K562 (cell line): ENCODE data around the gene ZBTB9. TPM values are rescaled to one million over a fixed set of nuclear protein-coding genes. Genes with fewer than 3 reads are reported as not detected.

Experiments
- ATF7 ChIP-seq: fragments of 450-650 bp; IDR thresholded peaks from 2 replicates; pipeline ENCODE4 v1.7.1; 2014; ENCODE audit warnings: mild to moderate bottlenecking, moderate library complexity
- BCLAF1 ChIP-seq, 2 experiments: fragments of 450-650 bp in 1 of 2; IDR thresholded peaks; 2 replicates each; pipeline ENCODE4 v1.6.1; 2011 to 2017; ENCODE audit warnings: low read depth in 2 of 2, antibody characterized with exemption in 1 of 2, borderline replicate concordance in 1 of 2, low read length in 1 of 2, mild to moderate bottlenecking in 1 of 2, mixed read lengths in 1 of 2; ENCODE audit not compliant: control insufficient read depth in 1 of 2
- DEAF1 ChIP-seq: fragments of 450-650 bp; formaldehyde crosslinking; IDR thresholded peaks from 2 replicates; pipeline ENCODE4 v1.4.0; 2020; ENCODE audit warnings: mild to moderate bottlenecking, moderate library complexity
- HMBOX1 ChIP-seq: sonication (generic); IDR thresholded peaks from 2 replicates; pipeline ENCODE4 v1.6.1; 2016
- PCBP1 ChIP-seq: fragments of 200-400 bp; formaldehyde crosslinking; IDR thresholded peaks from 2 replicates; pipeline ENCODE4 v1.6.1; 2018; ENCODE audit warnings: mild to moderate bottlenecking, low read depth, low read length; ENCODE audit not compliant: poor library complexity, severe bottlenecking
- POLR2B ChIP-seq: fragments of 450-650 bp; IDR thresholded peaks from 2 replicates; pipeline ENCODE4 v1.6.1; 2018; ENCODE audit warnings: low read depth; ENCODE audit not compliant: partially characterized antibody
- POLR2H ChIP-seq: IDR thresholded peaks from 2 replicates; pipeline ENCODE4 v1.6.1; 2016; ENCODE audit warnings: missing genetic modification characterization, low read depth, mild to moderate bottlenecking, control low read depth, missing compliant biosample characterization, moderate library complexity
- RAD21 ChIP-seq, 2 experiments: fragments of 250-450 bp in 1 of 2; fragments of 450-650 bp in 1 of 2; sonication (Bioruptor Pico) in 1 of 2; formaldehyde crosslinking in 1 of 2; IDR thresholded peaks in 1 of 2; conservative IDR thresholded peaks in 1 of 2; 2 replicates each; pipeline versions ENCODE4 v1.4.0 to v1.8.0; 2020 to 2022; ENCODE audit warnings: mild to moderate bottlenecking in 2 of 2, moderate library complexity in 1 of 2
- RBM25 ChIP-seq: fragments of 200-400 bp; formaldehyde crosslinking; IDR thresholded peaks from 2 replicates; pipeline ENCODE4 v1.6.1; 2018; ENCODE audit warnings: low read length, low read depth, moderate library complexity; ENCODE audit not compliant: severe bottlenecking
- SMC3 ChIP-seq: conservative IDR thresholded peaks from 2 replicates; pipeline ENCODE4 v1.6.1; 2011; ENCODE audit warnings: low read depth, low read length, improper control_type of control experiment; ENCODE audit not compliant: insufficient read depth
- SREBF1 ChIP-seq: fragments of 150-350 bp; IDR thresholded peaks from 2 replicates; pipeline ENCODE4 v1.6.1; 2014; ENCODE audit warnings: antibody characterized with exemption, low read depth, low read length, borderline replicate concordance
- THRAP3 ChIP-seq: fragments of 450-650 bp; IDR thresholded peaks from 2 replicates; pipeline ENCODE4 v1.6.1; 2016; ENCODE audit warnings: mild to moderate bottlenecking, inconsistent platforms, borderline replicate concordance
- ZNF253 ChIP-seq: fragments of 250-450 bp; sonication (Bioruptor Pico); conservative IDR thresholded peaks from 2 replicates; pipeline ENCODE4 v1.6.1; 2021; ENCODE audit warnings: mild to moderate bottlenecking
- ZNF431 ChIP-seq: sonication (generic); formaldehyde crosslinking; IDR thresholded peaks from 2 replicates; pipeline ENCODE4 v1.8.0; 2022; ENCODE audit warnings: mild to moderate bottlenecking, missing genetic modification reagents
- polyA plus RNA-seq, 8 experiments: library from polyadenylated mRNA; depleted of rRNA in 4 of 8; stranded (reverse) in 5 of 8; unstranded in 3 of 8; fragments of >200 nt; fragmentation: Nextera tagmentation in 2 of 8; fragmentation: Illumina TruSeq in 1 of 8; extraction: Ambion mirVana in 2 of 8; extraction: Trizol in 1 of 8; gene quantifications; 2 replicates each; pipeline versions ENCODE4 v1.2.1 to v1.2.3, GENCODE V29; 2011 to 2014; ENCODE audit warnings: inconsistent platforms in 1 of 8, missing spikeins in 1 of 8
- total RNA-seq, 7 experiments: library from RNA; depleted of rRNA in 6 of 7; stranded (reverse); fragments of >200 nt in 6 of 7; fragmentation: Illumina TruSeq in 2 of 7; extraction: Trizol in 2 of 7; gene quantifications; 2 replicates each; pipeline versions ENCODE4 v1.2.1 to v1.2.3, GENCODE V29; 2011 to 2021; ENCODE audit warnings: low replicate concordance in 1 of 7

ZBTB9 gene
- total and polyA plus RNA-seq, 9 of the 15 experiments (the other 6 are each of a cell fraction or from before 2014, with no cell fraction given), result 1.9 to 19.5 (median 10.4) TPM

GRCh38 chr6:33407132-33407718 is 47.2 kb upstream of the ZBTB9 start (continued):
- TF ChIP-seq RAD21 (CRISPR knock-in tag; conservative IDR thresholded peaks at IDR 0.05 in 1 of 2, IDR thresholded peaks at IDR 0.05 in 1 of 2) (peak; percentile 77 to 82), ZNF431 (CRISPR knock-in tag) (0 out of 2 replicates have a peak, but pooled peaks have one; percentile 14), SMC3 (peak; percentile 29; the same call in 1 of the 2 replicates), HMBOX1 (peak; percentile 49; the same call in 1 of the 2 replicates), POLR2B (peak; percentile 49), RBM25 (peak; percentile 6), BCLAF1 (IDR thresholded peaks at IDR 0.05; ENCODE audit: borderline replicate concordance in 1 of 2, control insufficient read depth in 1 of 2, low read depth in 2 of 2, low read length in 1 of 2) (no peak), POLR2H (tag) (peak; percentile 55), ATF7 (peak; percentile 17; the same call in 1 of the 2 replicates), DEAF1 (CRISPR knock-in tag) (peak; percentile 60), PCBP1 (no peak), THRAP3 (no peak), SREBF1 (no peak), ZNF253 (CRISPR knock-in tag) (no peak)
